ENCODE results near the gene CBFA2T3. TPM values are rescaled to one million over a fixed set of nuclear protein-coding genes. Genes with fewer than 3 reads are reported as not detected.

Gene CBFA2T3
- polyA plus RNA-seq, 3 donors from 2014 or later, result 0.49 to 0.76 TPM; not detected in 1

- H3K27me3 Mint-ChIP-seq (ENCODE audit: low read depth in 3 of 3), result peaks cover 7 to 15% (median 9%) of the 10 kb centered on the region in 3 donors
- H3K9me3 Mint-ChIP-seq, result peaks cover 0 to 1% (median 0%) of the 10 kb centered on the region in 6 donors
- peak overlapping the region in 1 of 6 donors; percentile 7 for H3K27ac Mint-ChIP-seq
- H3K36me3 Mint-ChIP-seq, result no peaks in the 10 kb centered on the region
- H3K4me3 Mint-ChIP-seq, result no peak overlapping the region
- peaks cover 0 to 2% of the 10 kb centered on the region in 2 donors for H3K4me1 Mint-ChIP-seq
- DNase-seq, result no peak
Observed at GRCh38 chr16:88936556-88937205, 40.3 kb downstream of the CBFA2T3 start.

DNA sequence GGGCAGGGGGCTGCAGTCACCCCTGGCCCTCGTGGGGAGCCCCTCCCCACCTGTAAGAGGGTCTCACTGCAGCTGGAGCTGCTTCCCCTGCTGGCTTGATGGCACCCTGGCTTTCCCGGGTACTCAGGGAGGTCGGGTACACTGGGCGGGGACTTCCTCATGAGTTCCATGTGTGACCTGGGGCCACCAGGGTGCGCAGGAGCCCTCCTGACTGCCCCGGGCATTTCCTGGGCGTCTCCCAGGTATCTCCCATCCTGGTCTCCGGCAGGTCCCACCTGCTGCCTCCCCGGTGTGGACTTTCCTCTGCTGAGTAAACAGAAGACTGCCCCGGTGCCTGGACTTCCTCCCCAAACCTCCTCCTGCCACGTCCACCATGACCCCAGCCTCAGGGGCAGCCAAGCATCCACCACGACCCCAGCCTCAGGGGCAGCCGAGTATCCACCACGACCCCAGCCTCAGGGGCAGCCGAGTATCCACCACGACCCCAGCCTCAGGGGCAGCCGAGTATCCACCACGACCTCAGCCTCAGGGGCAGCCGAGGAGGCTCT lies 40.9 kb downstream of the CBFA2T3 start:
- H3K36me3 Mint-ChIP-seq, result no peaks in the 10 kb centered on the region
- no peak for DNase-seq
- peaks cover 0 to 2% of the 10 kb centered on the region in 2 donors for H3K4me1 Mint-ChIP-seq
- H3K27me3 Mint-ChIP-seq (ENCODE audit: low read depth in 3 of 3), result peaks cover 7 to 15% (median 9%) of the 10 kb centered on the region in 3 donors
- H3K4me3 Mint-ChIP-seq, result no peak overlapping the region
- no peak overlapping the region for H3K27ac Mint-ChIP-seq
- peaks cover 0 to 1% (median 0%) of the 10 kb centered on the region in 6 donors for H3K9me3 Mint-ChIP-seq

DNA sequence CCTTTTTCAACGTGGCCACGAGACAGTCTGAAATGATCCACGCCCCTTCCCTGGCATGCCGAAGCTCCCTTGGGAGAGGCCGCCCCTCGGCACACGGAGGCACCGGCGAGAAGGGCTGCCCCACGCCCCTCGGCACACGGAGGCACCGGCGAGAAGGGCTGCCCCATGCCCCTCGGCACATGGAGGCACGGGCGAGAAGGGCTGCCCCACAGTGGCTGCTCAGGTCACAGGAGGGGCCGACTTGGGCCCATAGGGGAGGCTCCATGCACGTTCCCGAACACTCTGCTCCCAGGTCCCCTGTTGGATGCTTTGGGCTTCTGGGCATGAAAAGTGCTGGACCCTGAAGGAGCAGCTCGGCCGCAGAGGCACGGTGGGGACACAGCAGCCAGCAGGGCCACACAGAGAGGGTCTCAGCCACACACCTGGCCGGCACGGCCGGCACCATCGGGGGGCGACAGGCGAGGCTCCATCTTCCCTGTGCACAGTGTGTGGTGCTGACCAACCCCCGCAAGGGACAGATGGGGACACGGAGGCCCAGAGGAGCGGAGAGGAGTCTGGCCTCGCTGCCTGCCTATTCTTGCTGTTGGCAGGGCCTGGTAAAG lies 42.8 kb downstream of the CBFA2T3 start:
- H3K9me3 Mint-ChIP-seq, result peaks cover 0 to 1% (median 0%) of the 10 kb centered on the region in 6 donors
- peaks cover 4 to 9% (median 9%) of the 10 kb centered on the region in 3 donors for H3K27me3 Mint-ChIP-seq (ENCODE audit: low read depth in 3 of 3)
- no peaks in the 10 kb centered on the region for H3K36me3 Mint-ChIP-seq
- H3K27ac Mint-ChIP-seq, result no peak overlapping the region
- no peak for DNase-seq
- no peaks in the 10 kb centered on the region for H3K4me1 Mint-ChIP-seq
- no peak overlapping the region for H3K4me3 Mint-ChIP-seq

GRCh38 chr16:88932929-88933328 lies 44.1 kb downstream of the CBFA2T3 start:
- peaks cover 1 to 9% (median 5%) of the 10 kb centered on the region in 3 donors for H3K27me3 Mint-ChIP-seq (ENCODE audit: low read depth in 3 of 3)
- H3K4me1 Mint-ChIP-seq, result no peaks in the 10 kb centered on the region
- H3K27ac Mint-ChIP-seq, result no peak overlapping the region
- no peaks in the 10 kb centered on the region for H3K36me3 Mint-ChIP-seq
- peaks cover 0 to 1% (median 0%) of the 10 kb centered on the region in 6 donors for H3K9me3 Mint-ChIP-seq
- no peak for DNase-seq
- no peak overlapping the region for H3K4me3 Mint-ChIP-seq

GRCh38 chr16:88931936-88932335 lies 45.1 kb downstream of the CBFA2T3 start:
- DNase-seq, result no peak
- Mint-ChIP-seq H3K4me3 (no peak overlapping the region), H3K4me1 (no peaks in the 10 kb centered on the region), H3K27ac (no peak overlapping the region), H3K27me3 (ENCODE audit: low read depth in 3 of 3) (peaks cover 0 to 3% (median 0%) of the 10 kb centered on the region in 3 donors), H3K36me3 (no peaks in the 10 kb centered on the region), H3K9me3 (no peaks in the 10 kb centered on the region)

DNA sequence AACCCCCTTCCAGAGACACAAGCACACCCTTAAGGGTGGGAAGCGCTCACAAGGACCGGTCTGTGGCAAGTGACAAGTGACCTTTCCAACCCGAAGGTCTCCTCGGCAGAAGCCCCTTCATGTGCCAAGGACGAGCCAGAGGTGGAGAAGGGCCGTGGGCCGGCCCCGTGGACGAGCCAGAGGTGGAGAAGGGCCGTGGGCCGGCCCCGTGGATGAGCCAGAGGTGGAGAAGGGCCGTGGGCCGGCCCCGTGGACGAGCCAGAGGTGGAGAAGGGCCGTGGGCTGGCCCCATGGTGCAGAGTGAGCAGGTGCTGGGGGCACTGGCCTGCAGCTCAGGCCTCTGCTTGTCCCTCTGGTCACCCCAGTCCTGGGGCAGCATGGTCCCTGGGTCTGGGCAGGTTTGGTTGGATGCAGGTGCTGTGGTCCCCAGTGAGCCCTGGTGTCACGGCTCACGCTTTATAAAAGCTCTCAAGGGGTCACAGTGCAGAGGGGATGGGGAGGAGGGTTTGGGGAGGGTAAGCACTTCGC lies 45.6 kb downstream of the CBFA2T3 start:
- Mint-ChIP-seq H3K36me3 (no peaks in the 10 kb centered on the region), H3K27me3 (ENCODE audit: low read depth in 3 of 3) (peaks cover 0 to 3% (median 0%) of the 10 kb centered on the region in 3 donors), H3K9me3 (no peaks in the 10 kb centered on the region), H3K4me1 (no peaks in the 10 kb centered on the region), H3K4me3 (no peak overlapping the region), H3K27ac (no peak overlapping the region)
- no peak for DNase-seq

DNA sequence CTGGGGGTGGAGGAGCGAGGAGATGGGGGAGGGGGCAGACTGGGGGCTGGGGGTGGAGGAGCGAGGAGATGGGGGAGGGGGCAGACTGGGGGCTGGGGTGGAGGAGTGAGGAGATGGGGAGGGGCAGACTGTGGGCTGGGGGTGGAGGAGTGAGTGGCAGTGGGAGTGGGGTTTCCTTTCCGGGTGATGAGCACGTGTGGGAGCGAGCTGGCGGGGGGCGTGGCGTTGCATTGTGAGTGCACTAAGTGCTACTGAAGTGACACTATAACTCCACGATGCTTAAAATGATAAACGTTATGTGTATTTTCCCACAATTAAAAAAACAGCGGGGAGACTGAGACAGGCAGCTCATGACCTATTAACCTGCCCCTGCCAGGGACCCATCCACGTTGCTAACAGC lies 46.3 kb downstream of the CBFA2T3 start:
- H3K9me3 Mint-ChIP-seq, result no peaks in the 10 kb centered on the region
- H3K27ac Mint-ChIP-seq, result no peak overlapping the region
- no peak overlapping the region for H3K4me3 Mint-ChIP-seq
- no peaks in the 10 kb centered on the region for H3K4me1 Mint-ChIP-seq
- H3K36me3 Mint-ChIP-seq, result no peaks in the 10 kb centered on the region
- H3K27me3 Mint-ChIP-seq (ENCODE audit: low read depth in 3 of 3), result peaks cover 0 to 3% (median 0%) of the 10 kb centered on the region in 3 donors
- no peak for DNase-seq

DNA sequence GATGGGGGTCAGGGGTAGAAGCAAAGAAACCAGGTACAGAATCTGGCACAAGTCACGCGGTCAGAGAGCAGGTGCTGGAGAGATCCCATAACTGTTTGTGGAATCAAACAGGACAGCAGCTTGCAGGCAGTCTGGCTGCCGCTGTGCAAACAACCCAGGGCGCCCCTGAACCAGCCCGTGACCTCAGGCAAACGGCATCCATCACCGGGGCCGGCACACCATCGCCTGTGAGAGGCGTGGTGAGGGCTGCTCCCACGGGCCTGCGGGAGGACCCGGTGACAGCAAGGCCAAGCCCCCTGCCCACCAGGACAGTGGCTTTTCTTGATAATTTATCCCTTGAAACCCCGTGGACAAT lies 47.9 kb downstream of the CBFA2T3 start:
- Mint-ChIP-seq H3K9me3 (no peaks in the 10 kb centered on the region), H3K4me3 (no peak overlapping the region), H3K27me3 (ENCODE audit: low read depth in 3 of 3) (no peaks in the 10 kb centered on the region), H3K4me1 (no peaks in the 10 kb centered on the region), H3K27ac (no peak overlapping the region), H3K36me3 (no peaks in the 10 kb centered on the region)
- DNase-seq, result no peak

GRCh38 chr16:88928405-88929090 lies 48.5 kb downstream of the CBFA2T3 start:
- no peaks in the 10 kb centered on the region for H3K9me3 Mint-ChIP-seq
- no peaks in the 10 kb centered on the region for H3K27me3 Mint-ChIP-seq (ENCODE audit: low read depth in 3 of 3)
- H3K4me3 Mint-ChIP-seq, result no peak overlapping the region
- H3K4me1 Mint-ChIP-seq, result no peaks in the 10 kb centered on the region
- no peaks in the 10 kb centered on the region for H3K36me3 Mint-ChIP-seq
- no peak overlapping the region for H3K27ac Mint-ChIP-seq
- no peak for DNase-seq

DNA sequence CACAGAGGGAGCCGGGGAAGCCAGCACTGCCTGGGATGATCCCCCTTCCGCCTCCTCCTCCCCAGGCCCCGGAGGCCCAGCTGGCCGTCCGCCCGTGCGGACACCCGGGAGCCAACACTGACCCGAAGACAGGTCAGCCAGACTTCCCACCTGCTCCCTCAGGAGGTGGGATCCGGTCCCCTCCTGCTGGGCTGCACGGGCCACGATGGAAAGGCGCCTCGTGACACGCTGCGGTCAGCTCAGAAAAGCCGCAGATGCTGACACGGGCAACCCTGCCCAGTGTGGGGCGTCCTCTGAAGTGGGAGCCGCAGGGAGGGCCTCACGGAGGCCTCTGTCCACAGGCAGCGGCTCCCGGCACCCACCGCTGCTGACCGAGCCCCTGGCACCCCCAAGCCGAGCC lies 49.3 kb downstream of the CBFA2T3 start:
- Mint-ChIP-seq H3K4me3 (no peak overlapping the region), H3K4me1 (no peaks in the 10 kb centered on the region), H3K27ac (no peak overlapping the region), H3K36me3 (no peaks in the 10 kb centered on the region), H3K9me3 (no peaks in the 10 kb centered on the region), H3K27me3 (ENCODE audit: low read depth in 3 of 3) (peaks cover 0 to 2% (median 0%) of the 10 kb centered on the region in 3 donors)
- no peak for DNase-seq

DNA sequence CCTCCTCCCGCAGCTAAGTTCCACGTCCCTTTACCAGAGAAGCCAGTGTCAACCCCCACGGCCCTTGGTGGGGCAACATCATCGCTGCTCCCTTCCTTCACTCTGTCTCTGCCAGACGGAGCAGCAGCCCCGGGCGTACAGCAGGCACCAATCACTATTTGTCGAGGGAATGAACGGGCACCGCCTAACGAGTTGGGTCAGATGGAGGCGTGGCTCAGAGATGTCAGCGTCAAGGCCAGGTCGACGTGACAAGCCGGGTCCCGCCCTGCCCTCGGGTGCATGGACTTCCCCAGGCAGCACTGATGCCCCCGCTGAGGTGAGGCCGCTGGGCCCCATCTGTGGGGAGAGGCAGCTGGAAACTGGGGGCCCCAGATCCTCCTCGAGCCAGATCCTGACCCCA lies 50.0 kb downstream of the CBFA2T3 start:
- Mint-ChIP-seq H3K27me3 (ENCODE audit: low read depth in 3 of 3) (peaks cover 0 to 2% (median 0%) of the 10 kb centered on the region in 3 donors), H3K36me3 (no peaks in the 10 kb centered on the region), H3K27ac (no peak overlapping the region), H3K4me1 (no peaks in the 10 kb centered on the region), H3K4me3 (no peak overlapping the region), H3K9me3 (no peaks in the 10 kb centered on the region)
- DNase-seq, result no peak

DNA sequence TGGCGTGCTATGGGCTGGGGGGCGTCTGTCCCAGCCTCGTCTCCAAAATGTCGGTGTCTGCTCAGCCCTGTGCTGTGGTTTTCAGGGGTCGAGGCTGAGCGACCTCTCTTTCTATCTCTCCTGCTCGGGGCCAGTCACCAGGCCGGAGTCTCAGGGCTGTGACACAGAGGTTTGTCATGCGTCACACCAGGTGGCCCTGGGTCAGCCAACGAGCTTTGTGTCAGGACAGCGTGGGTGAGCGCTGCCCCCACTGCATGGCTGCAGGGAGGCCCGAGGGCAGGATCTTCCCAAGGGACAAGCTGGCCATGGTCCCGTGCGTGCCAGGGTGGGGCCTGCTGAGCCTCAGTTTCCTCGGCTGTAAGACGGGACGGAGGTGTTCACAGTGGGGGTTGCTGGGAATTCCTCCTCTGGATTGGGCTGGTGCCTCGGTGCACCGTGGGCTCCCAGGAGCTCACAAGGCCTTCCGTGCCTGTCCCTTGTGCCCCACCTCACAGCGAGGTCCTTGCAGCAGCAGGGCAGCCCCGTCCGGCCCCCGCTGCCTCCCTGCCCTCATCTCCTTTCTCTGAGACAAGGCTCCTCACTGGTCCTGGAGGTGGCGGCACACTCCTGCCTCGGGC lies 50.5 kb downstream of the CBFA2T3 start:
- Mint-ChIP-seq H3K9me3 (no peaks in the 10 kb centered on the region), H3K27me3 (ENCODE audit: low read depth in 3 of 3) (peaks cover 0 to 2% (median 0%) of the 10 kb centered on the region in 3 donors), H3K27ac (no peak overlapping the region), H3K36me3 (no peaks in the 10 kb centered on the region), H3K4me1 (no peaks in the 10 kb centered on the region), H3K4me3 (no peak overlapping the region)
- DNase-seq, result no peak

DNA sequence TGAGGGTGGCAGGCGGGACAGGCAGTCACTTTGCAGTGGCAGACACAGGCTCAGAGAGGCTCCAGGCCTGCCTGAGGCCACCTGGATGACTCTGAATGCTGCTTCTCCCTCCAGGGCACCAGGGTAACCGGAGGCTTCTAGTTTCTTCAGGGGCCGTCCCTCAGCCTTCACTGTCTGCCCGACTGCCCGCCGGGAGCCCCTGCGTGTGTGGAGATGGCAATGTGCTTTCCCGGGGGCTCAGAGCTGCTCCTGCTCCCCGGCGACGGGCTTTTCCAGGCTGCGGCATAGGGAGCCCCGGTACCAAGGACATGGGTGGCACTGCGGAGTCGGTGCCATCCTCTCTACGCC lies 51.5 kb downstream of the CBFA2T3 start:
- no peak overlapping the region for H3K27ac Mint-ChIP-seq
- peaks cover 0 to 2% (median 0%) of the 10 kb centered on the region in 3 donors for H3K27me3 Mint-ChIP-seq (ENCODE audit: low read depth in 3 of 3)
- DNase-seq, result no peak
- H3K36me3 Mint-ChIP-seq, result no peaks in the 10 kb centered on the region
- no peaks in the 10 kb centered on the region for H3K4me1 Mint-ChIP-seq
- H3K4me3 Mint-ChIP-seq, result no peak overlapping the region
- H3K9me3 Mint-ChIP-seq, result no peaks in the 10 kb centered on the region

Data from immature natural killer cell (primary cell).